GM11168 (cell line): ENCODE results near the gene EFCC1.

ENCODE experiments used
- in situ Hi-C: fragments of 300-500 bp; cut with MboI; formaldehyde crosslinking; loops from one replicate; pipeline ENCODE4 v1.12.0; 2022; ENCODE audit warnings: low sequenced_read_pairs; ENCODE audit not compliant: unreplicated experiment

The EFCC1 gene

DNA sequence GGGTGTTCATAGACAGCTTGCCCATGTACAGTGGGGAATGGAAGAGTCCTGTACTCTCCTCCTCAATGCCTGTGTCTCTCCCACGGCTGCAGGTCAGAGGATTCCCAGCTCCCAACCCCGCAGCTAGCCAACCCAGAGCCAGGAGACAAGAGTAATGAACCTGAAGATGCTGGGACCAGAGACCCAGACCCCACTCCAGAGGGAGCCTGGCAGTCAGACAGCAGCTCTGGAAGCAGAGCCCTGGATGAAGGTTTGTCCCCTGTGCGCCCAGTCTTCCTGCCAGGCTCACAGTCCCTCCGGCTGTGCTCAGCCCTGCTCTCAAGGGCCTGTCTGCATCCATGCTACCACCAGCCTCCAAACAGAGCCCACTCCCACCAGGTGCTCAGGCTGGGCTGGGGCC, 29.5 kb downstream of the EFCC1 start:
- in situ Hi-C loops = no loop called here

DNA sequence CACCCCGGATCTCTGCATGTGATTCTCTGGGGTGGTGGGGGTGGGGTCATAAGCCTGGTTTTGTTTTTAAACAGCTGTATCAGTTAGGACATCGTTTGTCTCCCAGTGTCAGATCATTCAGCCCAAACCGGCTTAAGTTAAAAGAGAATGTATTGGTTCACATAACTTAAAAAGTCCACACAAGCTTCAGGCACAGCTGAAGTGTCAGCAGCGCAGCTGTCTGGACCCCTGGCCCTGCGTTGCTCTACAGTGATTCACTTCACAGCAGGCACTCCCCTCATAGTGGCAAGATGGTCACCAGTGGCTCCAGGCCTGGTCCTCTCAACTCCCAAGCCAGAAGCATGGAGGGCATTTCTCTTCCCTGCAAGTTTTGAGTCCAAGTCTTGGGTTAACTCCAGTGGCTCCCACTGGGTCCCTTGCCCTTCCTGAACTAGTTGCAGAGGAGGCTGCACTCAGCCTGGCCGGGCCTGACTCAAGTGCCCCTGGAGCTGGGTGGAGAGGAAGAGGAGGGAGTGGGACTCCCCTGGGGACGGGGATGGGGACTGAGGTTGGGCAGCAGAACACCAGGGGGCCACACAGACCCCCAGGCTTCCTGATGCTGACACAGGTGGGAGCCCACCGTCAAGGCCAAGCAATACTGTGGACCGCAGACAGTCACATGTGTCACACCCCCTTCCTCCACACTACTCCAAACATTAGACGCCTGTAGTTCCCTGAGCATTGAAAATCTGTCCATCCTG, 30.5 kb downstream of the EFCC1 start:
- in situ Hi-C loops = no loop called here

DNA sequence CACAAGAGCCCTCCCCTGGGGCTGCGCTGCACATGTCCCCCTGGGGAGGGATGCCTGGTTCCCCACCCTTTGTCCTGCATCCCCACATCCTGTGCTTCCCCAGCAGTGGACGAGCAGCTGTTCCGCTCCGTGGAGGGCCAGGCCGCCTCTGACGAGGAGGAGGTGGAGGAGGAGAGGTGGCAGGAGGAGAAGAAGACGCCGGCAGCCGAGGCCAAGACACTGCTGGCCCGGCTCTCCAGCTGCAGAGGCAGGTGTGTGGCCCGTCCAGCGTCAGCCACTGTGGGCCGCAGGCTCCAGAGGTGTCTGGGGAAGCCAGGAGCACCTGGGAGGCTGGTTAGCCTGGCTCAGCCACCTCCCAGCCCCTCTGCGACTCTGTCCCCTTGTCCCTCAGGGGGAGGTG, 31.6 kb downstream of the EFCC1 start:
- in situ Hi-C loops = no loop called here

DNA sequence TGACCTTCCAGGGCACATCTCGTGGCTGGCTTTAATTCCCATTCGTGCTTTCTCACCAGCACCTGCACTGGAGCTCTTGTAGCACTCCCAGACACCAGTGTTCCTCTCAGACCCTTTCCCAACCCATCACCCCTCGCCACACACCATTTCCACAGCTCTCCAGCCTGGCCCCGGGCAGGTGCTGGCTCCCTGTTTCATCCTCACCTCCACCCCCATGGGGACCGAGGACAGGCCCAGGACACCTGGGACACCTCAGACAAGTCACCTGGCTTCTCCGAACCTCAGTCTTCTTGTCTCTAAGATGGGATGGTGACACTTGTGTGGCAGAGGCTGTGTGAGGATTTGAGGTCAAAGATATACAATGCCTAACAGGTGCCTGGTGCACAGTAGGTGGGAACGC, 32.0 kb downstream of the EFCC1 start:
- in situ Hi-C loops = no loop called here

DNA sequence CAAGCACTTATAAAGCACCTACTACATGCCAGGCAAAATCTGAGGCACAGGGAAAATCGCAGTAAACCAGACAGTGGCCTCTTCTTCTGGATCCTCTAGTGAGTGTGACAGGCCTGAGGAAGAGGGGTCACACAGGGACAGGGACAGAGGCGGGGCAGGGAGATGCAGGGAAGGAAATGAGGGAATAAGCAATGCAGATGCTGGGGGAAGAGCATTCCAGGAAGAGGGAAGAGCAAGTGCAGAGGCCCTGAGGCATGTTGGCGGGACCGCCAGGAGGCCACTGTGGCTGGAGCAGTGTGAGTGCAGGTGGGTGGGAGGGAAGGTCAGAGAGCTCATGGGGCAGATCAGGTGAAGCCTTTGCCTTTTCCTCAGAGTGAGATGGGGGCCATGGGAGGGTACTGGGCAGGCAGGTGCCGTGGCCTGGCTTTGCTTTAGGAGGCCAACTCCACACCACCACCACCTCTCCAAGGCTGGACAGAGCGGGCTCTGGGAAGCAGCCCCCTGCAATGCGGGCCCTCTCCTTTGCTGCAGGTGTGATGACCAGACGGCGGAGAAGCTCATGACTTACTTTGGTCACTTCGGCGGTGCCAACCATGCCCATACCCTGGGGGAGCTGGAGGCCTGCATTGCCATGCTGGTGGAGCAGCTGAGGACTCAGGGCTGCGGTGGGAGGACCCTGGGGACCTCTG, 32.7 kb downstream of the EFCC1 start:
- in situ Hi-C loops = no loop called here

DNA sequence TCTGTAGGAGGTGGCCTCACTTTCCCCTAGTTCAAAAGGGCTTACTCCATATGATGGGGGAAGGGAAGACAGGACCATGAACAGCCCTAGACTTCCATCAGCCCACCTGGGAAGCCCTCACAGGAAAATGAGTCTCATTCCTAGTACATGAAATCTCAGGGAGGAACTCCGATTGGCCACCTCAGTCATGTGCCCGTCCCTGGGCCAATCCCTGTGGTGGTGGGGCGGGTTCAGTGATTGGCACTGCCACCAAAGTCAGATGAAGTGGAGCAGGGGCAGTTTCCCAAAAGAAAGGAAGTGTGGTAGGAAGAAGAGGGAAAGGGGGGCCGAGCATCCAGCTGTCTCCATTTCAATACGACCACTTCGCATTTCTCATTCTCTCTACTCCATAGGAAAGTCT, 33.5 kb downstream of the EFCC1 start:
- in situ Hi-C loops = no loop called here

DNA sequence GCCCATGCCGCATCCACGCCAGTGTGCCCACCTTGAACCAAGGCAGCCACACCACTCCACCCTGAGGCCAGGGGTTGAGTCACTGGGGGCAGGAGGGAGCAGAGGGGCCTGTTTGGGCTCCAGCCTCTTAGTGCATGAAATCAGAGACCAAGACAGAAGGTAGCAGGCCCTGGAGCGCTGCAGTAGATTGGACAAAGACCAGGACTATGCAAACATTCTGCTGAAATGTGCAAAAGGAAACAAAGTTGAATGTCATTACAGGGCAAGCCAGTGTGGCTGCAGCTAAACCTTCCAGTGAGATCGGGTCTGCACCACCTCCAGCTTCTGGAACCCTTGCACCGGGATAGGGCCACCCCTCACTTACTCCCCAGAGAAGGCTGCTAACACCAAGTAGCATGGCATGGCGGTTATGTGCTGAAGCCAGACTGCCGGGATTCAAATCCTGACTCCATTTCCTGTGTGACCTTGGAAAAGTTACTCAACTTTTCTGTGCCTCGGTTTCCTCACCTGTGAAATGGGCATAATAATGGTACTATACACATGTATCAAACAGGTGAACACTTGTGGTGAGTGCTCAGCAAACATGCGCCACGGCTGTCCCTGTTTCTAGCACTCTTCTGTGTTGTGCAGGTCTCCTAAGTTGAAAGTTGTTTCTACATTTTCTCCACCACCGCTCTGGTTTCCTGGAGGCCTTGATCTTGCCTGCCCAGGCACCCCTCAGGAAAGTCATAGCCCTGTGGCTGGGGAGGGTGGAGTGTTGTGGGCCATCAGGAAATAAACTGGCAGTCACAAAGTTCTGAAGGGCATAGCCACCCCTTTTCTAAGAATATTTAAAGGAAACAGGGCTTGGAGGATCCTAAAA, 34.5 kb downstream of the EFCC1 start:
- in situ Hi-C loops = no loop called here

DNA sequence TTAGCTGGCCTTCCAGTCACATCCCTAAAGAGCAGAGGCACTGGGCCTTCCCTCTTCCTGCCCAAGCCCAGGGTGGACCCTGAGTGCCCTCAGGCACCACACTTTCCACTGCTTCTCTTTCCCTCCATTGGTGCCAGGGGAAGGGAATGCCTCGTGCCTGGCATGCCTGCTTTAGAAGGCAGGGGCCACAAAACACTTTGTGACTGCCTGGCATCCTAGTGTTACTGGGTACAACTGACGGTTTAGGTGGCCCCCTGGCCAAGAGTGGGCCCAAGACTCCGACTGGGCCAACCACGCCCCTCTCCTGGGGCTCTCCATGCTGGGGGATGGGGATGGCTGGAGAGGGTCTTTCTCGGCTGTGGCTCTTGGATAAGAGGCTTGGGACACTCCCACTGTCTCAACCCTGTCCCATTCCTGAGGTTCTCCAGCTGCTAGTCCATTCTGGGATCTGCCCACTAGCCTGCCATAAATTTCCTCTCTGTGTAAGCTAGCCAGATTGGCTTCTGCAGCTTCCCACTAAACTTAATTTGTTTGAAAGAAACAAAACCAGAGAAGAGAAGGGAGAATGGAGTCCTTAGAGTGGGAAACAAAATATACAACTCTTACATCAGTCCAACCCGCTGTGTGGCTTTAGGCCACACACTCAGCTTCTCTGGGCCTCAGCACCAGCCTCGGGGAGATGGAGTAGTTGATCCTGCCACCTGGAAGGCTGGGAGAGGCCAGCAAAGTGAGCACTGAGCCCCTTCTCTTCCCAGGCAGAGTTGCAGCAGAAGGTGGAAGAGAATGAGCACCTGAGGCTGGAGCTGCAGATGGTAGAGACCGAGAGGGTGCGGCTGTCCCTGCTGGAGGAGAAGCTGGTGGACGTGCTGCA, 35.4 kb downstream of the EFCC1 start:
- in situ Hi-C loops = no loop called here

DNA sequence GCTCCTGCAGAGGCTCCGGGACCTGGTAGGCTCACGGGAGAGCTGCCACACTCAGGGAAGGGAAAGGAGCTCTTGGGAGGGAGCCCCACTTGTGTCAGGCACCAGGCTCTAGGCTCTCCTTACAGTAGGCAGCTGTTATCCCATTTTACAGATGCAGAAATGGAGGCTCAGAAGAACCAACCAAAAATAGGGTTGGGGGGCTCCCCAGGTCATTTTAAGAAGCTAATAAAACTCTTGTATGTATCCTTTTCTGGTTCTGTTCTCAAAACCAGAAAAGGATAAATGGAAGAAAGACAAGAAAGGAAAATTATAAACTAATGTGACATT, 36.0 kb downstream of the EFCC1 start:
- in situ Hi-C loops = no loop called here

DNA sequence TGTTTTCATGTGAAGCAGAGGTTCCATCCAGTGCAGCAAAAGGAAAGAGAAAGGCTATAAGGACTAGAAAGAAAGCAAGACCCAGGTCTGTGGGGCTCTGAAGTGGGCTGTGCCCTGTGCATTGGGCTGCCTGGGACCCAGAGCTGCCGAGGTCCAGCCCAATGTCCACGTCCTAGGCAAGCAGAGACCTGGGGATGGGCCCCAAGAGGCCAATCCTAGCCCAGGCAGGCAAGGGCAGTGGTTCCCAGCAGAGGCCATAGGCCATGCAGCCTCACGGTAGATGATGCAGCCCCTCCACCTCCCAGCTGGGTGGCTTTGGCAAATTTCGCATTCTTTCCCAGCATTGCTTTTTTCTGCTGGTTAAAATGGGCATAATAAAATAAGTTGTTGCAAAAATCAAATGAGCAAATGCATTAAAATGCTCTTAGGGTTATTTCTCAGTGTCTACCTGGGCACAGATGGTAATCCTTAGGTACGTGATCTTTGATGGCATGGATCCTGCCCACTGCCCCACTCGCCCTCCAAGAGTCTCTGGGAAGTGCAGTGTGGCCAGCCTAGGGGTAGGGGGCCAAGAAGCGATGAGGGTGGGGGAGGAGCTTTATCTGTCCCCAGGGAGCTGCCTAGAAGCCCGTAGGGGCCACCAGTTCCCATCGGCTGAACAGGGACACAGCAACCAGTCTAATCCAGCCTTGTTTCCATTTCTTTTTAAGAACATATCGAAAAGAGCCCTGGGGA, 37.2 kb downstream of the EFCC1 start:
- in situ Hi-C loops = no loop called here

DNA sequence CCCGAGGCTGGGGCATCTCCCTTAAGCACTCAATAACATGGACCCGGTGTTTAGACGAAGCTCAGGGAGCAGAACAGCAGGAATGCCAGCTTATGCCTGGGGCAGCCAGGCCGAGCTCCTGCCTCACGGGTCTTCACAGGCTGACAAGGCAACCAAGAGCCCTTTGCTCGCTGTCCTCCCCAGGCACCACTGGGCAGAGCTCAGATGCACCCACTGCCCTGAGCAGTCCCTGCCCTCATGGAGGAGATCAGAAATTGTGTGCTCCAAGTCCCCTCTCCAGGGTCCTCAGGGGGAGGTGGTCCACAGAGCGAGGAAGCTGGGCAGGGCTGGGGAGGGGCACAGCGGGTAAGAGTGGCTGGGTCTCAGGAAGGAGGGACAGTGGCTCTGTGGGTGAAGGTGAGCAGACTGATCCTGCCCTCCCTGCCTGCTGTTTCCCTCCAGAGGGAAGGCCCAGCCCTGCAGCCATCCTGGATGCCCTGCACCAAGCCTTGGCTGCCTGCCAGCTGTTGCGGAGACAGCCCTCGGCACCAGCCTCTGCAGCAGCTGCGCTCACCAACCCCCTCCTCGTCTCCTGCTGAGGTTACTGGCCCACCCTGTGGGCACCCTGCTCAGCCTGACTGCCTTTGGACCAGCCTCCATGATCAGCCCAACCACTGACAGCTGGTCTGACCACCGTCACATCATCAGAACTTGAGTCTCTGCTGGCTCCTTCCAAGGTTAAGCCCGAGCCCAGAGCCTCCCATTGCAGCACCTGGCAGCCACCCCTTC, 38.4 kb downstream of the EFCC1 start:
- in situ Hi-C loops = no loop called here

DNA sequence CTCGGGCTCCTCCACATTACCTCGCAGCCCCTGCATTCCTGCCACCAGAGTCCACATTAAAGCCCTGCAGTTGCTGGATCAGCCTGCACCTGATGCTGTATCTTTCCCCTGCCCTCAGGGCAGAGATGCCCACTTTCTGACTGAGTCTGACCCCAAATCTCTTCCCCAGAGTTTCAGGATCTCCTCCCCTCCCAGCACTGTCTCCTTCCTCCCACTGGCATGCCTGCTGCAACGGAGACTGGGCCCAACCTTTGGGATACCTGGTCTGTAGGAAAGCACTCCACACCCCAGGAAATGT, 38.9 kb downstream of the EFCC1 start:
- in situ Hi-C loops = no loop called here

DNA sequence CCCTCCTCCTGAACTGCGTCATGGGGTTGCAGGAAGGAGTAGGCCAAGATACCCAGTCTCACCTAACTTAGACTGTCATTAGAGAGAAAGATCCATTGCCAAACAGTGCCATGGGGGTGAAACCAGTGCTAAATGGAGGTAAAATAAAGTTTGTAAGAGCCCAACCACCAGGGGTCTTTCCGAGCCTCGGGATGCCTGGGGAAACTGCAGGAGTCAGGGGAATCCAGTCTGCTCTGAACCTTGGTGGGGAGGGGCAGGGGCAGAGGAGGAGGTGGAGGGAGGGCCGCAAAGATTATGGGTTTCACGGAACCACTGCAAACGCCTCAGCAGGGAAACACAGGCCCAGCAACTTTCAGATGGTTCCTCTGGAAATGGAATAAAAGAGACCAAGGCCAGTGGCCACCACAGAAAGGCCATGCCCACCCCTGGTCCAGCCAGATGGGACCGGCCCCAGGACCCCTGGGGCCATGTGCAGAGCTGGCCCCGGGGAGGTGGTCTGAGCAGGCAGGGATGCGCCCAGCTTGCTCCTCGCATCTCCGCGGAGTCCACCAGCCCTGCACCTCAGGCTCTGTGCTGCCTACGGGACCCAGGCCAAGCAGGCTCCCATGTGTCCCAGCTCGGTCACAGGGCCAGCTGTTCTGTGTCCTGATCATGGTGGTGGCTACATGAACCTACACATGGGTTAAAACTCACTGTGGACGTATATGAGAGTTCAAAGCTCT, 39.6 kb downstream of the EFCC1 start:
- in situ Hi-C loops = no loop called here

DNA sequence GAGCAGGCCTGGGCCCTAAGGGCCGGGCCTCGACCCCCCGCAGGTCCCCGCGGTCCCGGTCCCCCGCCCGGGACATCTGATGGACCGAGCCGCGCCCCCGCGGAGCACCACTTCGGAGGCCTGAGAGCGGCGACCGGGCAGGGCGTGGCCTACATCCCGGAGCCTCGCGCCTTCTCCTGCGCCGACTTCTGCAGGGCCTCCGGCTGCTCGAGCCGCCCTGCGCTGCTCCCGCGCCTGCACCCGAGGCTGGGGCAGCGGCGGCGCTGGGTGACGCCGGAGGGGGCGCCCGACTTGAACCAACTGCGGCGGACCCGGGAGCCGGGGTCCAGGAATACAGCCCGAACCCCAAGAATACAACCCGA, 44.6 kb downstream of the EFCC1 start:
- in situ Hi-C loops = no loop called here

DNA sequence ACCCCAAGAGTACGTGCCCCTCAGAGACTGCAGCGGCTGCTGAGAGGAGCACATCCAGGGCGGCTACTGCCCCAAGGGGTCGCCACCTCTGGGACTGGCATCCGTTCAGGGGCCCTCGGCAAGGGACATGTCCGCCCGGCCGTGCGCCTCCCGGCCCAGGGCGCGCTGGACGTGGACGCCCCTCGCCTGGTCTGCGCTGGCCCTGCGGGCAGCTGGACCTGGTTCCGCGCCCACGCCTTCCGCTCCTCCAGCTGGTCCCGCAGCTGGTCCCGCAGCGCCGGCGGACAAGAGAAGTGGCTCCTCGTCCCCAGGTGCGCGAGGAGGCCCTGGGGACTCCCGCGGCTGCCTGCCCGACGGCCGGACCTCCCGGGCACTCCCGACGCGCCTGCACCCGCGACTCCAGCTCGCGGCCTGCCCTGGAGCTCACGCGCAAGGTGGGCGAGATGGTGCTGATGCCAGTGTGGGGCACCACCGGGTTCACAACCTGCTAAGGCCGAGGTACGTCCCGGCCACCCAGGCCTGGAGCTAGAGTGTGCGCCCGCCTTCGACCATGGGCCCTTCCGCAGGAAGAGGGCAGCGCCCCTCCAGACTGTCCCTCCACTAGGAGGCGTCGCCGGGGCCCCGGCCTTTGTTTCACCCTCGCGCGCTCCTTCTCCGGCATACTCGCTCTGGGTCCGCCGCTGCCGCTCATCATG, 45.1 kb downstream of the EFCC1 start:
- in situ Hi-C loops = no loop called here

DNA sequence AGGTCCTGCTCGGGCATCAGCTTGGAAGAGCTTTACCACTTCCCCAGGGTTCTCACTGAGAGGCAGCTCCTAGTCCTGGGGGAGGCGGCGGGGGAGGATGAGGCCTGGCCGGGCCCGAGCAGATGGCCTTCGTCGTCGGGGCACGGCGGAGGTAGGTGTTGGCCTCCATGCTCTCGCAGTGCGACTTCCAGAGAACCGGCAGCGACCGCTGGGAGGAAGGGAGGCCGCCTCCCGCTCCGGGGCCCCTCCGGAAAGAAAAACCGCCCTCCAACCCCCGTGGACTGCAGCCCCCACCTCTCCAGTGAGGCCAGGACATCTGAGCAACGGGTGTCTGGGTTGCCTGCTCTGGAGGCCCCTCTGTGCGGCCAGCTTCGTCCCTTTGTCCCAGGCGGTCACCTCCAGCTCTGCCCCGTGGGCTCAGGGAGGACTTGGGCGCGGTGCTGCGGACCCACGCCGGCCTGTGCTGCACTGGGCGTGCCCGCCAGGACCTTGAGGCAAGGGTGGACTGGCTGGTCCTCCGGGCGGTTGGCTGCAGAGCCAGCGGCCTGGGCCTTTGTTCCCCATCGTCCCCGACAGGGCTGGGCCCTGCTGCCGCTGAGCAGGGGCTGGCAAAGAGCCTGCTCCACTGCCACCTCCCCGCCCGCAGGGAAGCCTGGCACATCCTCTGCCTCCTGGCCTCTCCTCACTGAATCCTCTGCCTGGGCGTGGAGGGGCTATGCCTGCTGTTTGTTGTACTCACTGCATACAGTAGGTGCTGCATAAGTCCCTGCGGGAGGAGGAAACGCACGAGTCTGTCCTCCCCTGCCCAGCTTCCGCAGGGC, 45.8 kb downstream of the EFCC1 start:
- in situ Hi-C loops = no loop called here

DNA sequence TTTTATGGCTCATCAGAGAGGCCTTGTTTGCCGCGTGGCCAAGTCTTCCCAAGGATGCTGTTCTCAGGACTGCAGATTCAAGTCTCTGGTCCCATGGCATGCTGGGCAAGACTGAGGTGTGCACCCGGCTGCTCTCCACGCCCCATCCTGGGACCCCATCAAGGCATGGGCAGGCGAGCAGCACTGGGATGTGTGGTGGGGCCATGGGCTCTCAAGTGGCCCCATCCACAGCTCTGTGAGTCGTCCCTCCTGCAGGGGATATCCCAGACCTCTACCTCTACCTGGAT, 46.4 kb downstream of the EFCC1 start:
- in situ Hi-C loops = no loop called here
